ENCODE data around the gene NTS.

- TF ChIP-seq EZH2 (IDR thresholded peaks at IDR 0.05; ENCODE audit: low read length) = no peak
- no peak for TF ChIP-seq CTCF (optimal IDR thresholded peaks at IDR 0.05 in 1 of 3, IDR thresholded peaks at IDR 0.05 in 1 of 3, conservative IDR thresholded peaks at IDR 0.05 in 1 of 3; ENCODE audit: extremely low read depth in 1 of 3, insufficient read depth in 2 of 3, low read length in 3 of 3)
Observed at GRCh38 chr12:85856966-85857365, 17.1 kb upstream of the NTS start.
